Activated naive CD8-positive, alpha-beta T cell (primary cell): ENCODE data around the gene PGF.
A peak's percentile ranks its signal among the peaks of the same experiment; 100 is the strongest.

Source experiments
- H3K27ac Mint-ChIP-seq: one replicate; pipeline ENCODE4 v1.8.0; 2021; ENCODE audit warnings: mixed read lengths
- H3K27me3 Mint-ChIP-seq: one replicate; pipeline ENCODE4 v1.8.0; 2021; ENCODE audit warnings: mixed read lengths
- H3K36me3 Mint-ChIP-seq: one replicate; pipeline ENCODE4 v1.8.0; 2021; ENCODE audit warnings: mixed read lengths
- H3K4me1 Mint-ChIP-seq: one replicate; pipeline ENCODE4 v1.8.0; 2021; ENCODE audit warnings: low read depth, mixed read lengths
- H3K4me3 Mint-ChIP-seq: one replicate; pipeline ENCODE4 v1.8.0; 2021; ENCODE audit warnings: mild to moderate bottlenecking, mixed read lengths
- H3K9me3 Mint-ChIP-seq: one replicate; pipeline ENCODE4 v1.8.0; 2021; ENCODE audit warnings: low read depth, mixed read lengths

Gene PGF

GRCh38 chr14:74981833-74982232 is 26.4 kb upstream of the PGF start:
- Mint-ChIP-seq H3K4me3 (no peak overlapping the region), H3K36me3 (no peaks in the 10 kb centered on the region), H3K9me3 (no peaks in the 10 kb centered on the region), H3K27ac (no peak overlapping the region), H3K4me1 (no peaks in the 10 kb centered on the region), H3K27me3 (no peaks in the 10 kb centered on the region)

DNA sequence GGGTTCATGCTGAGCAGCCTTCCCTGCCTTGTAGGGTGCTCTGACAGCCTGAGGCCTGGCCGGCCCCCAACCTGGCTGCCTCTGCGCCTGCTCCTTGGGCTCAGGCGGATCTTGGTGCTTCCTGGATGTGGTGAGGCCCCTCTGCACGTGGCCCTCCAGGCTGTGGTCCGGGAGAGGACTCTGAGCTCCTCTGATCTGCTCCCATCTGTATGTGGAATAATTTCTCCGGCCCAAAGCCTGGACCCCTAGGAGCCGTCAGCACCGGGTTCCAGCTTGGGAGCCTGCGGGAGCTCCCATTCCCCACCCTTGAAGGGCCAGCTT is 26.0 kb upstream of the PGF start:
- Mint-ChIP-seq H3K27me3 (no peaks in the 10 kb centered on the region), H3K4me1 (no peaks in the 10 kb centered on the region), H3K27ac (no peak overlapping the region), H3K4me3 (no peak overlapping the region), H3K9me3 (no peaks in the 10 kb centered on the region), H3K36me3 (no peaks in the 10 kb centered on the region)

- H3K36me3 Mint-ChIP-seq: no peaks in the 10 kb centered on the region
These were observed 25.5 kb upstream of the PGF start for GRCh38 chr14:74980731-74981461.

GRCh38 chr14:74980398-74980730 is 25.0 kb upstream of the PGF start:
- no peaks in the 10 kb centered on the region for H3K9me3 Mint-ChIP-seq
- H3K4me3 Mint-ChIP-seq: no peak overlapping the region
- H3K27ac Mint-ChIP-seq: no peak overlapping the region
- no peaks in the 10 kb centered on the region for H3K36me3 Mint-ChIP-seq
- no peaks in the 10 kb centered on the region for H3K27me3 Mint-ChIP-seq
- no peaks in the 10 kb centered on the region for H3K4me1 Mint-ChIP-seq

More at GRCh38 chr14:74980731-74981461, 25.5 kb upstream of the PGF start:
- no peaks in the 10 kb centered on the region for H3K4me1 Mint-ChIP-seq
- no peaks in the 10 kb centered on the region for H3K27me3 Mint-ChIP-seq
- no peaks in the 10 kb centered on the region for H3K9me3 Mint-ChIP-seq
- no peak overlapping the region for H3K27ac Mint-ChIP-seq
- no peak overlapping the region for H3K4me3 Mint-ChIP-seq

GRCh38 chr14:74979442-74980397 is 24.3 kb upstream of the PGF start:
- H3K4me1 Mint-ChIP-seq: no peaks in the 10 kb centered on the region
- H3K9me3 Mint-ChIP-seq: no peaks in the 10 kb centered on the region
- H3K27ac Mint-ChIP-seq: no peak overlapping the region
- no peaks in the 10 kb centered on the region for H3K36me3 Mint-ChIP-seq
- H3K27me3 Mint-ChIP-seq: no peaks in the 10 kb centered on the region
- no peak overlapping the region for H3K4me3 Mint-ChIP-seq

DNA sequence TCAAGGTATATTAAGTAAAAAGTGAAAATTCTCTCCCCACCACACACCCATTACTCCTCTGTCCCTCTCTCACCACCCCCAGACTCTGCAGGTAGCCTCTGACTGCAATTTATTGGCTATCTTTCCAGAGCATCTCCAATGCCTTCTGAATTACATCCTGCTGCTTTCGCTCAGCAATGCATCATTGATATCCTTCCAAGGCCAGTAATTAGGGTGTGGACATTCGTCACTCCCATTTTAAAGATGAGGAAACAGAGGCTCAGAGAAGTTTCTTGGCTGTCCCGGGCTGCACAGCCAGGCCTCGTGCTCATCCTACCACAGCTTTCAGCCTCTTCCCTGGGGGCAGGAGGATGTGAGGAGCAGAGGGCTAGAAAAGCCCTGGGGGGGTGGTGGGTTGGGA is 23.6 kb upstream of the PGF start:
- Mint-ChIP-seq H3K27ac (no peak overlapping the region), H3K27me3 (no peaks in the 10 kb centered on the region), H3K9me3 (no peaks in the 10 kb centered on the region), H3K36me3 (no peaks in the 10 kb centered on the region), H3K4me3 (no peak overlapping the region), H3K4me1 (no peaks in the 10 kb centered on the region)

- Mint-ChIP-seq H3K9me3 (no peaks in the 10 kb centered on the region), H3K27ac (no peak overlapping the region), H3K27me3 (no peaks in the 10 kb centered on the region), H3K4me1 (peaks cover 3% of the 10 kb centered on the region), H3K4me3 (no peak overlapping the region), H3K36me3 (no peaks in the 10 kb centered on the region)
These were observed 23.1 kb upstream of the PGF start for GRCh38 chr14:74978416-74978947.

- Mint-ChIP-seq H3K36me3 (no peaks in the 10 kb centered on the region), H3K27me3 (no peaks in the 10 kb centered on the region), H3K4me1 (peaks cover 3% of the 10 kb centered on the region), H3K27ac (no peak overlapping the region), H3K4me3 (no peak overlapping the region), H3K9me3 (no peaks in the 10 kb centered on the region)
These were observed 22.5 kb upstream of the PGF start for GRCh38 chr14:74977901-74978385.

GRCh38 chr14:74977164-74977900 is 21.9 kb upstream of the PGF start:
- Mint-ChIP-seq H3K4me3 (no peak overlapping the region), H3K36me3 (no peaks in the 10 kb centered on the region), H3K9me3 (no peaks in the 10 kb centered on the region), H3K27me3 (no peaks in the 10 kb centered on the region), H3K27ac (no peak overlapping the region), H3K4me1 (peaks cover 3% of the 10 kb centered on the region)

DNA sequence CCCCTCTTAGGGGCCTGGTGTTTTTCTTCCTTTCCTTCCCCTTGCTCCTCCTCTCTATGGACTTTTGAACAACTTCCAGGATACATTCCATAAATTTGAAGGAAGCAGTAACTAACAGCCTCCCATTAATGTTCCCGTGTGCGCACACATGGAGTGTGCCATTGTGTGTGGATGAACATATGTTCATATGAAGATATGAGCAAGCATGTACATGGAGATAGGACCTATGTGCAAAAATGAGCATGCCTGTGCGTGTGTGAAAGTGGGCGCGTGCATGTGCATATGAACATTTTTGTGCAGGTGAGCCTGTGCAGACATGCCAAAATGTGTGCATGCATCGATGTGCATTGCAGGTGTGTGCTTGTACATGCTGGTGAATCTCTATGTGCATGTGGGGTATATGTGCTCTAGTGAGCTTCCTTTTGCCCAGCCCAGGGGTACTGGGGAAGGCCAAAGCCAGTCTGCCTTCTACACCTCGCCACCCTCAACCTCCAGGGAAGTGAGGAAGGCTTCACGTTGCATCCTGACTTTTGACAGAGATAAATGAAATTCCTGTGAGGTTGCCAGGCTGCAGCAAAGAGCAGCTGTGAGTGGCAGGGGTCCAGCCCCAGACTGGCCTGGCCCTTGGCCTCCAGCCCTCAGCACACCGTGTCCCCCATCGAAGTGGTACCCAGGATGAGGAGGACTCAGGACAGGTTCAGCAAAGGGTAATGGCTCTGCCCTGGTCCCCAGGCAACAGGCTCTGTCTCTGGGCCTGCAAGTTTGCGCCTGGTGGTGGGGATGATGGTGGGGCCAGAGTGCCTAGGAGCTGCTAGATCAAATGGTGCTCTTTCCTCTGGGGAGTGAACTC is 21.1 kb upstream of the PGF start:
- Mint-ChIP-seq H3K36me3 (no peaks in the 10 kb centered on the region), H3K27me3 (no peaks in the 10 kb centered on the region), H3K27ac (no peak overlapping the region), H3K9me3 (no peaks in the 10 kb centered on the region), H3K4me1 (peaks cover 3% of the 10 kb centered on the region), H3K4me3 (no peak overlapping the region)

DNA sequence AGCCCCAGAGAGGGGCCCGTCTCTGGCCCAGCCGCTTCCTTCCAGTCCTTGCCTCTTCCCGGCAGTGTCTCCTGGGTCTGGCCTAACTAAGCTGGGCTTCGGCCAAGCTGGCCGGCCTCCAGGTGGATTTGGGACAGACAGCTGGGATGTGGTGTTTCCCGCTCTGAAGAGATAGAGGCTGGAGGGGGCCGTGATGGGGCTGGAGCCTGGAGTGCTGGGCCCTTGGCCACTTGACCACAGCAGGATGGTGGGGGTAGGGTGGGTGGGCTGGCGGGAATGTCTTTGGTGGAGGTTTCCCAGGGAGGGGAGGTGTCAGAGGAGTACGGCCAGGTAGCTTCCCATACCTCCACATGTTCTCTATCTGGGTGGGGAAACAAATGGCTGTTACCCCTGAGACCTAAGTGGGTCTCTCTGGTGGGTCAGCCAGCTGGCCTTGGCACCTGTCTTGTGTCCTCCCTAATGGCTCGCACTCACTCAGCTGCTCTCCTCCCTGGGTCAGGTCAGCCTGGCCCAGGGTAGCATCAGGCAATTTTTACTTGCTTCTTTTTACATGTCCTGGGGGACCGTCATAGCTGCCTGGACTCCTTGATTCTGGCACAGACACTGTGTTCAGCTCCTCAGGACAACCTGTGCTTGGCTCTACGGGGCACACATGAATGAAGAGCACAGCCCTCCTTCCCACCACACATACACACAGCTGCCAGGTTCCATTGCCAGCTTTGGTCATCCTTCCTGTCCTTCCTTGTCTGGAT is 19.8 kb upstream of the PGF start:
- H3K4me1 Mint-ChIP-seq: peaks cover 3% of the 10 kb centered on the region
- H3K4me3 Mint-ChIP-seq: no peak overlapping the region
- no peaks in the 10 kb centered on the region for H3K9me3 Mint-ChIP-seq
- no peaks in the 10 kb centered on the region for H3K36me3 Mint-ChIP-seq
- H3K27ac Mint-ChIP-seq: no peak overlapping the region
- no peaks in the 10 kb centered on the region for H3K27me3 Mint-ChIP-seq

GRCh38 chr14:74974364-74975058 is 19.1 kb upstream of the PGF start:
- Mint-ChIP-seq H3K4me1 (peaks cover 3% of the 10 kb centered on the region), H3K9me3 (no peaks in the 10 kb centered on the region), H3K36me3 (no peaks in the 10 kb centered on the region), H3K27ac (no peak overlapping the region), H3K4me3 (no peak overlapping the region), H3K27me3 (no peaks in the 10 kb centered on the region)

DNA sequence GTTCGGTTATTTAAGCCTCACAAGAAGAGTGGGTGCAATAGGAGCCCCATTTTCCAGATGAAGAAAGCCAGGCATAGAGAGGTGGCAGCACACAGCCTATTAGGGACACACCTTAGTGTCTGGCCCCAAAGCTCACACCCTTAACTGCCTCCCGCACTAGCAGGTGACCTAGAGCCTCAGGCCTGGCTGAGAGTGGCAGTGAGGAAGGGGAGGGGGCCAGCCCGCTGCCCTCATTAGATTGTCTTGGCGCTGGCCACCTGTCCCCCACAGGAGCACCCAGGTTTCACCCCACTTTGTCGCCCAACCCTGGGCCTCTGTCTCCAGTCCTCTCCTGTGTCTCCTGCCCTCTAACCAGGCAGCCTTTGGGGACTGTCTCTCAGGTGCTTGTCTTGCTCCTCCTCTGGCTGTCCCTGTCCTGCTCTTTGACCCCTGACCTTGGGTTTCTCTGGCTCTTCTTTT is 18.5 kb upstream of the PGF start:
- peaks cover 3% of the 10 kb centered on the region for H3K4me1 Mint-ChIP-seq
- peak overlapping the region; percentile 72 for H3K27ac Mint-ChIP-seq
- no peaks in the 10 kb centered on the region for H3K36me3 Mint-ChIP-seq
- H3K27me3 Mint-ChIP-seq: no peaks in the 10 kb centered on the region
- H3K9me3 Mint-ChIP-seq: no peaks in the 10 kb centered on the region
- no peak overlapping the region for H3K4me3 Mint-ChIP-seq
